NCI-H187 (cell line): Measurements from ENCODE around the gene PRSS57.

Experiments
- DNase-seq, 2 experiments: peaks; one replicate each; lab custom pipeline; 2025; lab: John Stamatoyannopoulos, UW

Gene PRSS57

DNA sequence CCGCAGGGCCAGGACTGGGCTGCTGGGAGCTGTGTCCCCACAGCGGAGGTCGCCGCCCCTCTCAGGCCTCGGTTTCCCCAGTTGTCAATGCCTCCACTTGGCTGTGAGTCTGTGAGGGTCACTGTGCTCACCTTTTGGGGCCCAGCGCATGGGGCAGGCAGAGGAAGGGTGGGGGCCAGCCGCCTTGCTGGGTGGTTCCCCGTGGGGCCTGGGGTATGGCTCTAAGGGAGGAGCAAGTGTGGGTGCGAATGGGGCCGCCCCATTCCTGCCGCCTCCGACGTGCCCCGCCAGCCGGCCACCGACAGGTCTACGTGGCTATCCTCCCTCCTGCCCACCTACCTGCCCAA lies 56.4 kb downstream of the PRSS57 start:
- DNase-seq: no peak
